A673 (cell line): Measurements from ENCODE around the gene STK40.

ENCODE experiments used
- CTCF ChIP-seq: fragments of 300-800, 200-600 bp; sonication (generic); conservative IDR thresholded peaks from 2 replicates; pipeline ENCODE4 v1.5.1; 2017; ENCODE audit warnings: low read depth, mild to moderate bottlenecking, antibody characterized with exemption, low read length, moderate library complexity, mixed read lengths
- EZH2 ChIP-seq: fragments of 200-600 bp; sonication (generic); IDR thresholded peaks from 2 replicates; pipeline ENCODE4 v1.6.1; 2017; ENCODE audit warnings: borderline replicate concordance, low read depth, mild to moderate bottlenecking, mixed read lengths, antibody characterized with exemption, low read length; ENCODE audit not compliant: poor library complexity, severe bottlenecking

- no peak for TF ChIP-seq CTCF
- no peak for TF ChIP-seq EZH2
Measured at GRCh38 chr1:36402504-36402890, 16.8 kb upstream of the STK40 start.
